ENCODE results near the gene SOS1.

DNA sequence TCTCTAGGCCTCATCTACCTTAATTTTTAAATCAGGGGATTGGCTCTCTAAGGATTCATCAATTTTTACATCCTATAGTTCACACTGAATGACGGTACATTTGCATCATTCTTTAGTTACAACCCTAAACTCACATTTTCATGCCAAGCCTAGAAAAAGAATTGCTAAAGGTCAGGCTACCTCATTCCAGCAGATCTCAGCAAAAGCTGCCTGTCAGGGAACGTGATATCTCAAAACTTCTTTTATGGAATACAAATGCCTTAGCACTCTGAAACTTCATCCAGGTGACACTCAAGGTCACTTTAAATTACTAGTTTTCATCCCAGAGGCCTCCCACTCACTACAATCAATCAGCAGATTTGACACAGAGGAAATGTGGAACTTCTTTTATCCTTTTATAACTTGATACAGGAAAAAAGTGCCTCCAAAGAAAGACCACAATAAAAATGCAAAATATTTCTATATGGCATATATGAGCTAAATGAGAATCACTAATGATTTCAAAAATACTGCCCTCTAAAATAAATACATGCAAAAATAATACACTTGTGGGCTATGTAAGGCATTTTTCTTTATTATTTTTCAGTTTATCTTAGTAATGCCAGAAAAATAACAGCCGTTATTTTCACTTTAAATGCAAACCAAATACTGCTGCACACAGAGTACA lies 139.7 kb downstream of the SOS1 start:
- TF ChIP-seq, protein P1, sequence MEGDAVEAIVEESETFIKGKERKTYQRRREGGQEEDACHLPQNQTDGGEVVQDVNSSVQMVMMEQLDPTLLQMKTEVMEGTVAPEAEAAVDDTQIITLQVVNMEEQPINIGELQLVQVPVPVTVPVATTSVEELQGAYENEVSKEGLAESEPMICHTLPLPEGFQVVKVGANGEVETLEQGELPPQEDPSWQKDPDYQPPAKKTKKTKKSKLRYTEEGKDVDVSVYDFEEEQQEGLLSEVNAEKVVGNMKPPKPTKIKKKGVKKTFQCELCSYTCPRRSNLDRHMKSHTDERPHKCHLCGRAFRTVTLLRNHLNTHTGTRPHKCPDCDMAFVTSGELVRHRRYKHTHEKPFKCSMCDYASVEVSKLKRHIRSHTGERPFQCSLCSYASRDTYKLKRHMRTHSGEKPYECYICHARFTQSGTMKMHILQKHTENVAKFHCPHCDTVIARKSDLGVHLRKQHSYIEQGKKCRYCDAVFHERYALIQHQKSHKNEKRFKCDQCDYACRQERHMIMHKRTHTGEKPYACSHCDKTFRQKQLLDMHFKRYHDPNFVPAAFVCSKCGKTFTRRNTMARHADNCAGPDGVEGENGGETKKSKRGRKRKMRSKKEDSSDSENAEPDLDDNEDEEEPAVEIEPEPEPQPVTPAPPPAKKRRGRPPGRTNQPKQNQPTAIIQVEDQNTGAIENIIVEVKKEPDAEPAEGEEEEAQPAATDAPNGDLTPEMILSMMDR (IDR thresholded peaks at IDR 0.05), result no peak
- no peak for TF ChIP-seq POLR2A (IDR thresholded peaks at IDR 0.05)

All from upper lobe of left lung (tissue), 4 donors.